IPS DF 6.9 (cell line): ENCODE measurements around the gene NME3.

Experiments used
- DNase-seq: peaks from one replicate; pipeline ENCODE4 v3.0.0-alpha.2; 2013; ENCODE audit warnings: low read depth, low spot score
- H3K27ac ChIP-seq: one replicate; pipeline ENCODE4 v1.5.1; 2013; ENCODE audit warnings: low read length, control low read depth
- H3K27me3 ChIP-seq: 2 replicates; pipeline ENCODE4 v1.6.1; 2013; ENCODE audit warnings: mild to moderate bottlenecking, low read length; ENCODE audit not compliant: control insufficient read depth, insufficient read depth
- H3K36me3 ChIP-seq: 2 replicates; pipeline ENCODE4 v1.6.1; 2013; ENCODE audit warnings: low read length; ENCODE audit not compliant: control insufficient read depth, insufficient read depth
- H3K4me1 ChIP-seq: 2 replicates; pipeline ENCODE4 v1.6.1; 2013; ENCODE audit warnings: low read length; ENCODE audit not compliant: control insufficient read depth, insufficient read depth
- H3K4me3 ChIP-seq: 2 replicates; pipeline ENCODE4 v1.5.1; 2013; ENCODE audit warnings: mild to moderate bottlenecking, low read length
- H3K9me3 ChIP-seq: 2 replicates; pipeline ENCODE4 v1.6.1; 2013; ENCODE audit warnings: low read length, inconsistent platforms; ENCODE audit not compliant: control insufficient read depth, insufficient read depth
- WGBS: extraction: QIAGEN DNeasy Blood & Tissue Kit; methylation state at CpG from one replicate; pipeline ENCODE4 v1.1.7; 2013; ENCODE audit warnings: mixed read lengths, missing lambda C conversion rate; ENCODE audit not compliant: insufficient read length, insufficient coverage; 5-methylcytosine and 5-hydroxymethylcytosine counted together

The NME3 gene

GRCh38 chr16:1780677-1781072, 9.3 kb upstream of the NME3 start:
- DNase-seq = no peak
- Histone ChIP-seq H3K4me3 (no peak overlapping the region), H3K27me3 (no peaks in the 10 kb centered on the region), H3K27ac (no peak overlapping the region), H3K36me3 (peaks cover 23% of the 10 kb centered on the region), H3K4me1 (no peaks in the 10 kb centered on the region), H3K9me3 (no peaks in the 10 kb centered on the region)
- WGBS = no CpG with 5 or more reads among the region's 6 CpGs

GRCh38 chr16:1779741-1780676, 8.7 kb upstream of the NME3 start:
- no peak overlapping the region for H3K27ac ChIP-seq
- H3K9me3 ChIP-seq = no peaks in the 10 kb centered on the region
- no peak for DNase-seq
- WGBS = no CpG with 5 or more reads among the region's 27 CpGs
- peaks cover 26% of the 10 kb centered on the region for H3K36me3 ChIP-seq
- no peaks in the 10 kb centered on the region for H3K27me3 ChIP-seq
- no peak overlapping the region for H3K4me3 ChIP-seq
- no peaks in the 10 kb centered on the region for H3K4me1 ChIP-seq

GRCh38 chr16:1779234-1779701, 7.9 kb upstream of the NME3 start:
- WGBS = no CpG with 5 or more reads among the region's 8 CpGs
- Histone ChIP-seq H3K9me3 (no peaks in the 10 kb centered on the region), H3K27me3 (no peaks in the 10 kb centered on the region), H3K4me3 (no peak overlapping the region), H3K36me3 (peaks cover 27% of the 10 kb centered on the region), H3K4me1 (no peaks in the 10 kb centered on the region; the same call in 1 of the 2 replicates), H3K27ac (no peak overlapping the region)
- no peak for DNase-seq

- peaks cover 27% of the 10 kb centered on the region for H3K36me3 ChIP-seq
Measured at GRCh38 chr16:1778200-1779179, 7.1 kb upstream of the NME3 start.

GRCh38 chr16:1777375-1778199, 6.2 kb upstream of the NME3 start:
- H3K9me3 ChIP-seq = no peaks in the 10 kb centered on the region
- no CpG with 5 or more reads among the region's 36 CpGs for WGBS
- no peak overlapping the region for H3K27ac ChIP-seq
- no peak for DNase-seq
- peaks cover 2% of the 10 kb centered on the region; the same call in 1 of the 2 replicates for H3K4me1 ChIP-seq
- H3K4me3 ChIP-seq = no peak overlapping the region
- H3K27me3 ChIP-seq = no peaks in the 10 kb centered on the region
- peaks cover 27% of the 10 kb centered on the region for H3K36me3 ChIP-seq

More at GRCh38 chr16:1778200-1779179, 7.1 kb upstream of the NME3 start:
- WGBS = no CpG with 5 or more reads among the region's 34 CpGs
- DNase-seq = no peak
- H3K9me3 ChIP-seq = no peaks in the 10 kb centered on the region
- H3K4me1 ChIP-seq = peaks cover 2% of the 10 kb centered on the region; the same call in 1 of the 2 replicates
- H3K27me3 ChIP-seq = no peaks in the 10 kb centered on the region
- no peak overlapping the region for H3K4me3 ChIP-seq
- no peak overlapping the region for H3K27ac ChIP-seq

GRCh38 chr16:1776991-1777374, 5.6 kb upstream of the NME3 start:
- H3K27me3 ChIP-seq = no peaks in the 10 kb centered on the region
- WGBS = no CpG with 5 or more reads among the region's 22 CpGs
- DNase-seq = no peak
- peaks cover 2% of the 10 kb centered on the region; the same call in 1 of the 2 replicates for H3K4me1 ChIP-seq
- H3K36me3 ChIP-seq = peaks cover 27% of the 10 kb centered on the region
- H3K27ac ChIP-seq = no peak overlapping the region
- H3K9me3 ChIP-seq = no peaks in the 10 kb centered on the region
- H3K4me3 ChIP-seq = no peak overlapping the region

- no CpG with 5 or more reads among the region's 13 CpGs for WGBS
- H3K9me3 ChIP-seq = no peaks in the 10 kb centered on the region
- peaks cover 27% of the 10 kb centered on the region for H3K36me3 ChIP-seq
- H3K4me1 ChIP-seq = peaks cover 2% of the 10 kb centered on the region; the same call in 1 of the 2 replicates
- no peak overlapping the region for H3K4me3 ChIP-seq
- DNase-seq = no peak
- no peak overlapping the region for H3K27ac ChIP-seq
- H3K27me3 ChIP-seq = no peaks in the 10 kb centered on the region
Measured at GRCh38 chr16:1776672-1776955, 5.3 kb upstream of the NME3 start.

- no peak for DNase-seq
- no peak overlapping the region for H3K27ac ChIP-seq
- no CpG with 5 or more reads among the region's 28 CpGs for WGBS
- H3K36me3 ChIP-seq = peaks cover 27% of the 10 kb centered on the region
- no peaks in the 10 kb centered on the region for H3K9me3 ChIP-seq
- no peaks in the 10 kb centered on the region for H3K27me3 ChIP-seq
- H3K4me1 ChIP-seq = peaks cover 2% of the 10 kb centered on the region; the same call in 1 of the 2 replicates
- no peak overlapping the region for H3K4me3 ChIP-seq
Measured at GRCh38 chr16:1775846-1776671, 4.7 kb upstream of the NME3 start.

- Histone ChIP-seq H3K9me3 (no peaks in the 10 kb centered on the region), H3K27me3 (no peaks in the 10 kb centered on the region), H3K4me3 (no peak overlapping the region), H3K27ac (no peak overlapping the region), H3K36me3 (peaks cover 27% of the 10 kb centered on the region), H3K4me1 (peaks cover 2% of the 10 kb centered on the region; the same call in 1 of the 2 replicates)
- no peak for DNase-seq
- no CpG with 5 or more reads among the region's 30 CpGs for WGBS
Measured at GRCh38 chr16:1775006-1775845, 3.9 kb upstream of the NME3 start.
